HG02763 (cell line): ENCODE measurements around the gene ATP6V0E1.
"Not testable (repeated sequence)": the region's sequence is repeated elsewhere in the genome, so short reads cannot be mapped to it uniquely, and the experiment has no call there.

Experiments used
- ATAC-seq: cut with Tn5 transposase; IDR thresholded peaks from one replicate; pipeline ENCODE4 v1.9.1; 2021; ENCODE audit warnings: mild to moderate bottlenecking, moderate library complexity; ENCODE audit not compliant: unreplicated experiment

ATP6V0E1 gene

DNA sequence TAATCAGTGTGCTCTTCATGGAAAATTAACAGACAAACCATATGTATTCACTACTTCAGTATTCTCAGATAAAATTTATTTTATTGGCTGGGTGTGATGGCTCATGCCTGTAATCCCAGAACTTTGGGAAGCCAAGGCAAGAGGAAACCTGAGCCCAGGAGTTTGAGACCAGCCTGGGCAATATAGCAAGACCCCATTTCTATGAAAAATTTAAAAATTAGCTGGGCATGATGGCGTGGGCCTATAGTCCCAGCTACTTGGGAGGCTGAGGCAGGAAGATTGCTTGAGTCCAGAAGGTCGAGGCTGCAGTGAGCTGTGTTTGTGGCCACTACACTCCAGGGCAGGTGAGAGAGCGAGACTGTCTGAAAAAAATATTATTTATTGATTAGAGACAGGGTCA, 49.2 kb downstream of the ATP6V0E1 start:
- ATAC-seq, result no peak

GRCh38 chr5:173033923-173034322, 50.4 kb downstream of the ATP6V0E1 start:
- no peak for ATAC-seq

GRCh38 chr5:173035904-173036707, 52.5 kb downstream of the ATP6V0E1 start:
- peak; percentile 55 for ATAC-seq

- ATAC-seq, result no peak
Measured at GRCh38 chr5:173039188-173039587, 55.6 kb downstream of the ATP6V0E1 start.

DNA sequence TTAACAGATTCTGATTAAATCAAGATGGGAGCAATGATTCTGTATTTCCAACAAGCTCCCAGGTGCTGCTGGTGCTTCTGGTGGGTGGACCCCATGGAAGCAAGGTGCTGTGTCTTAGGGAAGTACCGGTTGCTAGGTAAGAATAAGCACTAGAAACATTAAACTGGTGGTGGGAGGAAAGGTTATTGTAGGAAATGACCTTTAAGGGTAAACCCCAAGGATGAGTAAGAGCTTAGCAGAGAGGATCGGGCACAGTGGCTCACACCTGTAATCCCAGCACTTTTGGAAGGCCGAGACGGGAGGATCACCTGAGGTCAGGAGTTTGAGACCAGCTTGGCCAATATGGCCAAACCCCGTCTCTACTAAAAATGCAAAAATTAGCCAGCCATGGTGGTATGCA, 56.4 kb downstream of the ATP6V0E1 start:
- ATAC-seq, result no peak

- no peak for ATAC-seq
Measured at GRCh38 chr5:173041881-173042762, 58.6 kb downstream of the ATP6V0E1 start.

- no peak for ATAC-seq
Measured at GRCh38 chr5:173042763-173043107, 59.2 kb downstream of the ATP6V0E1 start.

DNA sequence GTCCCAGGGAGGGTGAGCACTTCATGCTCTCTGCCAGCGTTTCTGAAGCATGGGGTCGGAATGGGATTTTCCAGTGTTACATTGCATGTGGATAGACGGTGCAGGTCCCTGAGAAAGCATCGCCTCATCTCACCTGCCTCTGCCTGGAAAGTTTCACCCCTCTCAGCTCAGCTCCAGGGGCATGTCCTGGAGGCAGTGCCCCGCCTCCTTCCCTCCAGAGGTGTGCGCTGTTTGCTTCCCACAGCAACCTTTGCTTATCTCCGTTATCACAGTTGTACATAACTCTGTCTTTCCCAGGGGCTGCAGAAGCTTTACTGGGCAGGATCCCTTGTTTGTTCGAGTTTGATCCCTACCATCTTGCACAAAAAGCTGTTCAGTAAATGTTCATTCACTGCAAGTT, 61.9 kb downstream of the ATP6V0E1 start:
- ATAC-seq, result no peak

GRCh38 chr5:173047096-173047837, 63.7 kb downstream of the ATP6V0E1 start:
- ATAC-seq, result not testable (repeated sequence)

- no peak for ATAC-seq
Measured at GRCh38 chr5:173047838-173048105, 64.2 kb downstream of the ATP6V0E1 start.

- ATAC-seq, result no peak
Measured at GRCh38 chr5:173050791-173051190, 67.2 kb downstream of the ATP6V0E1 start.

- no peak for ATAC-seq
Measured at GRCh38 chr5:173051746-173052145, 68.2 kb downstream of the ATP6V0E1 start.

DNA sequence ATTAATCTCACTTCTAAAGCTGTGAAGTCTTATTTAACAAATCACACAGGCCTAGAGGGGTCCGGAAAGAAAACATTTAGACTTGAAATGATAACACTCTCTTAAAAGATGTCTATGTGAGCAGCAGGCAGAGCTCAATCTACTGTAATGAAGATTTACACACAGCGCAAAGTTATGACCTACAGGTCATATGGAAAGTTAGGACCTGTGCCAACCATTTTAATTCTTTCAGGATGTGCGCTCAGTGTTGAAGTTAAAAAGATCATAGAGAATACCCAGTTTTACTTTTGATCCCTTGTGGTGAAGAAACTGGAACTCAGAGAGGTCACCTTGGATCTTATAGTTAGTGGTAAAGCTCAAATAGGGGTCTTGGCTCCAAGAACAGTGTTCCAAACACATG, 69.5 kb downstream of the ATP6V0E1 start:
- ATAC-seq, result no peak

- no peak for ATAC-seq
Measured at GRCh38 chr5:173055042-173055721, 71.6 kb downstream of the ATP6V0E1 start.

DNA sequence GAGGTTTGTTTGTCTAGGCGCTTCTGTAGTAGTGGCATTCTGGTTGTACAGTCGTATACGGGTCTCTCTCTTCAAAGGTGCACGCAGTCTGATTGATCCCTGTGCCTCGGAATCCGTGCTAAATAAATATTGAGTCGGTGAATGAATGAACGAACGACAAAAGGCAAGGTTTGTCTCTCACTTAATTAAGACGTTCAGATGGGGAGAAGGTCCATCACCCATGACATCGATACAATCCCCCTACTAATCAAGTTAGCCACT, 72.1 kb downstream of the ATP6V0E1 start:
- ATAC-seq, result peak; percentile 0

DNA sequence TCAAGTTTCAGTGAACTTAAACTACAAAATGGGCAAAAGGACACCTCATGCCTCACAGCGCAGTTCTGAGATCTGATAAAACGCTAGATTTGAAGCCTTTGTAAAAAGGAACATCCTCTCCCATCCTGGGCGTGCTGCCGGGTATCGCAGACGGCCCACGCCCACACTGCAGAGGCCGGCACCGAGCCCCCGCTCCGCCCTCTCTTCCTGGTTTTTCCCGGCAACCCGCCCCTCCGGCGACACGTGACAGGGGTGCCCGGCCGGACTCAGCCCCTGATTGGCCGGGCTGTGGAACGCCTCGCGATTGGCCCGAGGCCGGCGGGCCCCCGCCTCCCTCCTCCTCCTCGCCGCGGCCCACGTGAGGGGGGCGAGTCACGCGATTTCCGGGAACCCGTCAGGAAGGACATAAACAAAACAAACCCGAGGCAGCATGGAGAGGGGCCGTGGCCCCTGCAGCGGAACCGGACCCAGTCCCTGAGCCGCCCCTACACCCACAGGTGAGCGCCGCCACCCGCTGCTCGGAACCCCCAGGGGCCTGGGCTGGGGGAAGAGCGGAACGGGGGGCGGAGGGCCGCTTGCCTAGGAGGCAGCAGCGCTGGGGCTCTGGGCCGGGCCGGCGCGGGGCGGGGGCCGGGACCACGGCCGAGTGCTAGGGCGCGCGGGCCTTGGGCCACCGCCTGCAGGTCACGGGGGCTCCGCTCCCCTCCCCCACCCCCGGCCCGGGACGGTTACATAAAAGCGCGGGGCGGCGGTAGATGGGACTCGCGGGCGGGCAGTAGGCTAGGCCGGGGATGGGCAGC, 72.6 kb downstream of the ATP6V0E1 start, which contains the start of gene CREBRF:
Gene CREBRF (plus strand): TSS at position 370 of the 800 bp plus-strand sequence. CDS start 24,424 bp downstream, outside the sequence.
- peak; percentile 75 for ATAC-seq

- ATAC-seq, result peak; percentile 27
Measured at GRCh38 chr5:173056783-173057061, 73.2 kb downstream of the ATP6V0E1 start.

- ATAC-seq, result peak; percentile 75
Measured at GRCh38 chr5:173057062-173057924, 73.7 kb downstream of the ATP6V0E1 start.

DNA sequence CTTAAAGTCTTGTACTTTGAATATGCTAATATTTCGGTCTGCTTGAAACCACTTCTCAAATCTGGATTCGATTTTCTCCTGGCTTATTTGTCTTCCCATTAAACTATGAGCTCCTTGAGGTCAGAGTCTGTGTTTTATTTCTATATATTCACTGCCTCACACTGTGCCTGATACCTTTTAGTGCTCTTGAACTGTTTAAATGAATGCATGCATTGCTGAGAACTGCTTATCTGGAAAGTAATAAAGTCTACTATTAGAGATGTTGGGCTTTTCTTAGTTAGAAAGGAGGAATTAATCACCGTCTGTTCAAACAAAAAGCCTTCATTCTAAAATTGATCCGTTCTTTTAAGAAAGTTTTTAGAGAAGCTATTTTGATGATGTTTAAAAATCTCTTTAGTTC, 78.6 kb downstream of the ATP6V0E1 start:
- ATAC-seq, result no peak

- no peak for ATAC-seq
Measured at GRCh38 chr5:173065155-173065554, 81.6 kb downstream of the ATP6V0E1 start.
